Sigmoid colon (tissue), 4 donors: ENCODE data around the gene TRIM73.
"Not testable (repeated sequence)": the region's sequence is repeated elsewhere in the genome, so short reads cannot be mapped to it uniquely, and the experiment has no call there.

ENCODE experiments used
- POLR2AphosphoS5 ChIP-seq, 4 donors: sonication (generic); formaldehyde crosslinking; IDR thresholded peaks; one replicate each; pipeline ENCODE4 v1.6.1; 2017; ENCODE audit warnings: antibody characterized with exemption in 4 of 4
- TF ChIP-seq, protein P1 (sequence below), 4 experiments: fragments of 450-650 bp in 3 of 4; fragments of 200-600 bp in 1 of 4; IDR thresholded peaks; one replicate each; pipeline ENCODE4 v1.5.1; 2016 to 2019; ENCODE audit warnings: antibody characterized with exemption in 4 of 4, mild to moderate bottlenecking in 3 of 4, moderate library complexity in 2 of 4

- not testable (repeated sequence) for TF ChIP-seq POLR2AphosphoS5 (IDR thresholded peaks at IDR 0.05)
- TF ChIP-seq, protein P1, sequence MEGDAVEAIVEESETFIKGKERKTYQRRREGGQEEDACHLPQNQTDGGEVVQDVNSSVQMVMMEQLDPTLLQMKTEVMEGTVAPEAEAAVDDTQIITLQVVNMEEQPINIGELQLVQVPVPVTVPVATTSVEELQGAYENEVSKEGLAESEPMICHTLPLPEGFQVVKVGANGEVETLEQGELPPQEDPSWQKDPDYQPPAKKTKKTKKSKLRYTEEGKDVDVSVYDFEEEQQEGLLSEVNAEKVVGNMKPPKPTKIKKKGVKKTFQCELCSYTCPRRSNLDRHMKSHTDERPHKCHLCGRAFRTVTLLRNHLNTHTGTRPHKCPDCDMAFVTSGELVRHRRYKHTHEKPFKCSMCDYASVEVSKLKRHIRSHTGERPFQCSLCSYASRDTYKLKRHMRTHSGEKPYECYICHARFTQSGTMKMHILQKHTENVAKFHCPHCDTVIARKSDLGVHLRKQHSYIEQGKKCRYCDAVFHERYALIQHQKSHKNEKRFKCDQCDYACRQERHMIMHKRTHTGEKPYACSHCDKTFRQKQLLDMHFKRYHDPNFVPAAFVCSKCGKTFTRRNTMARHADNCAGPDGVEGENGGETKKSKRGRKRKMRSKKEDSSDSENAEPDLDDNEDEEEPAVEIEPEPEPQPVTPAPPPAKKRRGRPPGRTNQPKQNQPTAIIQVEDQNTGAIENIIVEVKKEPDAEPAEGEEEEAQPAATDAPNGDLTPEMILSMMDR (IDR thresholded peaks at IDR 0.05), result not testable (repeated sequence)
Observed at GRCh38 chr7:75374144-75374518, 21.3 kb upstream of the TRIM73 start.
